IMR-90 (cell line): ENCODE measurements around the gene TMEM204. TPM values are rescaled to one million over a fixed set of nuclear protein-coding genes. Genes with fewer than 3 reads are reported as not detected.
A peak's percentile ranks its signal among the peaks of the same experiment; 100 is the strongest.

ENCODE experiments used
- ATAC-seq: fragments of 200-7000 bp; cut with Tn5 transposase; 2 replicates; pipeline ENCODE4 v1.9.1; 2020; ENCODE audit warnings: low read depth, mild to moderate bottlenecking, moderate library complexity
- BruUV-seq: library from RNA; stranded (reverse); fragments of 400-500 nt; replicated peaks from 2 replicates; lab custom pipeline; 2021; lab: Mats Ljungman, UMichigan
- CTCF ChIA-PET: fragments of 300-600 bp; formaldehyde crosslinking; extraction: SDS; loops from one replicate; lab custom pipeline; 2021; ENCODE audit warnings: antibody characterized with exemption; lab: Yijun Ruan, JAX
- POLR2A ChIA-PET: fragments of 300-600 bp; sonication (Branson Sonifier 250); formaldehyde crosslinking; loops from one replicate; lab custom pipeline; 2022; ENCODE audit warnings: antibody characterized with exemption; ENCODE audit not compliant: unreplicated experiment; lab: Charles Lee
- DNase-seq: peaks from one replicate; pipeline ENCODE4 v3.0.0; 2013
- H2AFZ ChIP-seq: replicated peaks from 2 replicates; pipeline ENCODE3; 2013; ENCODE audit warnings: low read length, mild to moderate bottlenecking; ENCODE audit not compliant: poor library complexity
- H2AK5ac ChIP-seq: 2 replicates; pipeline ENCODE4 v1.6.1; 2013; ENCODE audit warnings: low read depth, low read length, inconsistent platforms
- H2AK9ac ChIP-seq: replicated peaks from 2 replicates; pipeline ENCODE3; 2013; ENCODE audit warnings: mild to moderate bottlenecking, low read depth, low read length, moderate library complexity; ENCODE audit not compliant: poor library complexity
- H2BK120ac ChIP-seq: 2 replicates; pipeline ENCODE4 v1.6.1; 2013; ENCODE audit warnings: low read depth, low read length, inconsistent platforms
- H2BK15ac ChIP-seq: 3 replicates; pipeline ENCODE4 v1.6.1; 2013; ENCODE audit warnings: low read depth, low read length, inconsistent platforms
- H2BK20ac ChIP-seq: 2 replicates; pipeline ENCODE4 v1.6.1; 2013; ENCODE audit warnings: low read depth, mild to moderate bottlenecking, inconsistent platforms, low read length, moderate library complexity
- H2BK5ac ChIP-seq: 2 replicates; pipeline ENCODE4 v1.6.1; 2013; ENCODE audit warnings: mild to moderate bottlenecking, low read depth, low read length, inconsistent platforms; ENCODE audit not compliant: poor library complexity, severe bottlenecking
- H3K14ac ChIP-seq: replicated peaks from 2 replicates; pipeline ENCODE4 v1.6.1; 2013; ENCODE audit warnings: low read depth, low read length, inconsistent platforms
- H3K18ac ChIP-seq: 2 replicates; pipeline ENCODE4 v1.6.1; 2013; ENCODE audit warnings: low read depth, low read length, control low read depth
- H3K23ac ChIP-seq: 2 replicates; pipeline ENCODE4 v1.6.1; 2013; ENCODE audit warnings: low read depth, low read length, inconsistent platforms
- H3K27ac ChIP-seq: 2 replicates; pipeline ENCODE4 v1.5.1; 2013; ENCODE audit warnings: mild to moderate bottlenecking, control low read depth, low read length; ENCODE audit not compliant: insufficient read depth
- H3K27me3 ChIP-seq: 2 replicates; pipeline ENCODE4 v1.6.1; 2013; ENCODE audit warnings: low read length; ENCODE audit not compliant: control insufficient read depth, insufficient read depth
- H3K36me3 ChIP-seq: 2 replicates; pipeline ENCODE4 v1.6.1; 2013; ENCODE audit warnings: low read length, mixed read lengths; ENCODE audit not compliant: control insufficient read depth, insufficient read depth
- H3K4ac ChIP-seq: 2 replicates; pipeline ENCODE4 v1.6.1; 2013; ENCODE audit warnings: low read depth, low read length, inconsistent platforms
- H3K4me1 ChIP-seq: 2 replicates; pipeline ENCODE4 v1.6.1; 2013; ENCODE audit warnings: low read length, mixed read lengths; ENCODE audit not compliant: control insufficient read depth, insufficient read depth
- H3K4me2 ChIP-seq: 2 replicates; pipeline ENCODE4 v1.6.1; 2013; ENCODE audit warnings: low read depth, mild to moderate bottlenecking, control low read depth, low read length, moderate library complexity
- H3K4me3 ChIP-seq: 2 replicates; pipeline ENCODE4 v1.5.1; 2013; ENCODE audit warnings: low read depth, mild to moderate bottlenecking, control low read depth, low read length, moderate library complexity; ENCODE audit not compliant: insufficient read depth
- H3K56ac ChIP-seq: 2 replicates; pipeline ENCODE4 v1.6.1; 2013; ENCODE audit warnings: low read length, inconsistent platforms; ENCODE audit not compliant: insufficient read depth; ENCODE audit errors: extremely low read depth
- H3K79me1 ChIP-seq, 2 experiments: 2 replicates each; pipeline ENCODE4 v1.6.1; 2013; ENCODE audit warnings: low read length in 2 of 2, inconsistent platforms in 1 of 2, low read depth in 1 of 2
- H3K9ac ChIP-seq: 2 replicates; pipeline ENCODE4 v1.6.1; 2013; ENCODE audit warnings: low read depth, low read length, control low read depth
- H3K9me1 ChIP-seq: 2 replicates; pipeline ENCODE4 v1.6.1; 2013; ENCODE audit warnings: low read length, inconsistent platforms; ENCODE audit not compliant: insufficient read depth
- H3K9me3 ChIP-seq: 2 replicates; pipeline ENCODE4 v1.6.1; 2013; ENCODE audit warnings: low read length; ENCODE audit not compliant: control insufficient read depth, insufficient read depth
- H4K20me1 ChIP-seq: 2 replicates; pipeline ENCODE4 v1.6.1; 2013; ENCODE audit warnings: low read length, inconsistent platforms; ENCODE audit not compliant: insufficient read depth
- H4K5ac ChIP-seq: 2 replicates; pipeline ENCODE4 v1.6.1; 2013; ENCODE audit warnings: mild to moderate bottlenecking, low read depth, low read length, control low read depth
- H4K8ac ChIP-seq, 2 experiments: 2 replicates each; pipeline ENCODE4 v1.6.1; 2013; ENCODE audit warnings: low read depth in 2 of 2, low read length in 2 of 2, control low read depth in 1 of 2, inconsistent platforms in 1 of 2
- H4K91ac ChIP-seq: 2 replicates; pipeline ENCODE4 v1.6.1; 2013; ENCODE audit warnings: low read depth, low read length, inconsistent platforms; ENCODE audit not compliant: insufficient read depth
- BHLHE40 ChIP-seq: fragments of 150-350 bp; IDR thresholded peaks from 2 replicates; pipeline ENCODE4 v1.6.1; 2016; ENCODE audit warnings: mild to moderate bottlenecking, low read depth, low read length
- CEBPB ChIP-seq: IDR thresholded peaks from 2 replicates; pipeline ENCODE4 v1.6.1; 2012; ENCODE audit warnings: low read depth, low read length, improper control_type of control experiment
- CHD1 ChIP-seq: IDR thresholded peaks from 2 replicates; pipeline ENCODE4 v1.6.1; 2012; ENCODE audit warnings: low read depth, low read length, improper control_type of control experiment
- MXI1 ChIP-seq: IDR thresholded peaks from 2 replicates; pipeline ENCODE4 v1.6.1; 2012; ENCODE audit warnings: low read depth, mild to moderate bottlenecking, low read length, moderate library complexity, borderline replicate concordance
- RAD21 ChIP-seq: IDR thresholded peaks from 2 replicates; pipeline ENCODE4 v1.6.1; 2012; ENCODE audit warnings: low read length, improper control_type of control experiment
- RFX5 ChIP-seq: IDR thresholded peaks from 2 replicates; pipeline ENCODE4 v1.8.0; 2012; ENCODE audit warnings: low read depth, mild to moderate bottlenecking, low read length, moderate library complexity
- SMC3 ChIP-seq: fragments of 150-350 bp; IDR thresholded peaks from 2 replicates; pipeline ENCODE4 v1.6.1; 2016; ENCODE audit warnings: low read depth, mild to moderate bottlenecking, antibody characterized with exemption, low read length, moderate library complexity
- WGBS, 2 experiments: methylation state at CpG; one replicate each; pipeline versions ENCODE4 v1.1.5 to v1.1.7; 2013; ENCODE audit warnings: missing lambda C conversion rate in 2 of 2; ENCODE audit not compliant: insufficient read length in 1 of 2; ENCODE audit errors: extremely low coverage in 2 of 2; 5-methylcytosine and 5-hydroxymethylcytosine counted together
- dilution Hi-C: fragments of 300-500 bp; cut with HindIII; formaldehyde crosslinking; loops from one replicate; pipeline ENCODE4 v1.14.3; 2018; ENCODE audit warnings: low sequenced_read_pairs; ENCODE audit not compliant: unreplicated experiment
- in situ Hi-C: fragments of 300-500 bp; cut with MboI; formaldehyde crosslinking; loops from 3 replicates; pipeline ENCODE4 v1.14.3; 2019; ENCODE audit warnings: low sequenced_read_pairs, inconsistent platforms, mixed read lengths
- intact Hi-C: fragments of 100-400 bp; cut with micrococcal nuclease; formaldehyde crosslinking; loops from 2 replicates; pipeline ENCODE4 v1.10.0; 2022
- polyA plus RNA-seq, 3 experiments: library from polyadenylated mRNA; depleted of rRNA; stranded (reverse); fragments of >200 nt; gene quantifications; 2 replicates each; pipeline ENCODE4 v1.2.3, GENCODE V29; 2012; ENCODE audit warnings: low replicate concordance in 1 of 3
- total RNA-seq: library from RNA; depleted of rRNA; stranded (reverse); fragments of >200 nt; gene quantifications from 2 replicates; pipeline ENCODE4 v1.2.3, GENCODE V29; 2012

Gene TMEM204
- total and polyA plus RNA-seq, 2 of the 4 experiments (the other 2 are of a cell fraction), result 7.0 to 12.3 TPM

DNA sequence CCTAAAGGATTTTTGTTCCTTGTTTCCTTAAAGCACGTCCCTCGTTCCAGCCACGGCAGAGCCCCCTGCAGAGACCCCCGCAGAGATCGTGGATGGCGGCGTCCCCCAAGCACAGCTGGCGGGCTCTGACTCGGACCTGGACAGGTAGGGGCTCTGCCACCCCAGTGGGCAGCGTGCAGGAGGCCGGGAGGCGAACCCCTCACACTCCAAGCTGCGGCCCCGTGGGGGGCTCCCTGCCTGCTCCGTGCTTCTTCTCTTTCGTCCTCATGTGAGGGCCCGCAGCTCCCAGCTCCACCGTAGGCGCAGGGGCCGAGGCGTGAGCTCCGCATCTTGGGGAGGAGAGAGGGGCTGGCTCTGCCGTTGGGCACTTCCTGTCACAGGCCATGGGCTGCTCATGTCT, 31.8 kb upstream of the TMEM204 start:
- WGBS, 2 experiments, result 100% methylated on average over 2 of the region's 23 CpGs; no CpG with 5 or more reads in 1 of the 2 experiments
- TF ChIP-seq SMC3 (no peak), RFX5 (no peak), BHLHE40 (no peak), CEBPB (no peak), MXI1 (no peak), CHD1 (no peak), RAD21 (no peak)
- DNase-seq (no peak), ATAC-seq (no peak)
- no peaks in the 10 kb centered on the region for H3K27me3 ChIP-seq
- in situ Hi-C loops (no loop called here), dilution Hi-C loops (no loop called here), intact Hi-C loops (no loop called here)
- H4K8ac ChIP-seq, result no peak overlapping the region
- no peaks in the 10 kb centered on the region for H4K20me1 ChIP-seq
- peaks cover 0 to 10% of the 10 kb centered on the region in 2 experiments; a peak in 1 of 4 replicates for H3K79me1 ChIP-seq
- ChIA-PET CTCF (interaction anchor here (0.6 kb wide), 1 partner anchor 32 kb away, joined by 3 read pairs; the partner anchor contains the start of gene TMEM204), POLR2A (no interaction called here)
- H2AFZ ChIP-seq, result no peak overlapping the region
- H2BK120ac ChIP-seq, result no peak overlapping the region
- no peaks in the 10 kb centered on the region for H3K9me1 ChIP-seq
- no peak overlapping the region for H4K91ac ChIP-seq
- no peak overlapping the region for H2BK20ac ChIP-seq
- BruUV-seq, result no TSS peak
- H3K4ac ChIP-seq, result no peak overlapping the region
- no peak overlapping the region for H2BK15ac ChIP-seq
- no peak overlapping the region for H3K56ac ChIP-seq
- H3K27ac ChIP-seq, result no peak overlapping the region
- no peak overlapping the region for H3K9ac ChIP-seq
- no peak overlapping the region for H3K14ac ChIP-seq
- H3K9me3 ChIP-seq, result no peaks in the 10 kb centered on the region
- H3K4me1 ChIP-seq, result no peaks in the 10 kb centered on the region
- H3K23ac ChIP-seq, result no peak overlapping the region
- H3K36me3 ChIP-seq, result peaks cover 54% of the 10 kb centered on the region
- no peak overlapping the region for H3K4me2 ChIP-seq
- peak overlapping the region; percentile 1 for H2AK9ac ChIP-seq
- no peak overlapping the region for H4K5ac ChIP-seq
- no peak overlapping the region for H2BK5ac ChIP-seq
- H3K4me3 ChIP-seq, result no peak overlapping the region
- no peak overlapping the region for H3K18ac ChIP-seq
- H2AK5ac ChIP-seq, result no peak overlapping the region
